ENCODE data around the gene PTPRM. TPM values are rescaled to one million over a fixed set of nuclear protein-coding genes. Genes with fewer than 3 reads are reported as not detected.

The PTPRM gene
- polyA plus RNA-seq, 3 donors, result 0.04 to 2.1 (median 0.66) TPM

GRCh38 chr18:8260319-8260718 is 693.2 kb downstream of the PTPRM start:
- no CpG with 5 or more reads among the region's 1 CpG for WGBS (ENCODE audit: insufficient coverage)
- no peaks in the 10 kb centered on the region for H3K36me3 Mint-ChIP-seq

GRCh38 chr18:8260827-8261226 is 693.7 kb downstream of the PTPRM start:
- no peaks in the 10 kb centered on the region for H3K4me1 Mint-ChIP-seq
- H3K4me3 Mint-ChIP-seq, result no peak overlapping the region

More at GRCh38 chr18:8260319-8260718, 693.2 kb downstream of the PTPRM start:
- no peaks in the 10 kb centered on the region for H3K79me2 ChIP-seq (ENCODE audit: insufficient read depth, low read length)
- DNase-seq, result no peak
- no peaks in the 10 kb centered on the region for H3K36me3 ChIP-seq (replicated peaks in 1 of 2; ENCODE audit: control insufficient read depth in 1 of 2, insufficient read depth in 2 of 2, low read length in 2 of 2)
- TF ChIP-seq, protein P1, sequence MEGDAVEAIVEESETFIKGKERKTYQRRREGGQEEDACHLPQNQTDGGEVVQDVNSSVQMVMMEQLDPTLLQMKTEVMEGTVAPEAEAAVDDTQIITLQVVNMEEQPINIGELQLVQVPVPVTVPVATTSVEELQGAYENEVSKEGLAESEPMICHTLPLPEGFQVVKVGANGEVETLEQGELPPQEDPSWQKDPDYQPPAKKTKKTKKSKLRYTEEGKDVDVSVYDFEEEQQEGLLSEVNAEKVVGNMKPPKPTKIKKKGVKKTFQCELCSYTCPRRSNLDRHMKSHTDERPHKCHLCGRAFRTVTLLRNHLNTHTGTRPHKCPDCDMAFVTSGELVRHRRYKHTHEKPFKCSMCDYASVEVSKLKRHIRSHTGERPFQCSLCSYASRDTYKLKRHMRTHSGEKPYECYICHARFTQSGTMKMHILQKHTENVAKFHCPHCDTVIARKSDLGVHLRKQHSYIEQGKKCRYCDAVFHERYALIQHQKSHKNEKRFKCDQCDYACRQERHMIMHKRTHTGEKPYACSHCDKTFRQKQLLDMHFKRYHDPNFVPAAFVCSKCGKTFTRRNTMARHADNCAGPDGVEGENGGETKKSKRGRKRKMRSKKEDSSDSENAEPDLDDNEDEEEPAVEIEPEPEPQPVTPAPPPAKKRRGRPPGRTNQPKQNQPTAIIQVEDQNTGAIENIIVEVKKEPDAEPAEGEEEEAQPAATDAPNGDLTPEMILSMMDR (IDR thresholded peaks at IDR 0.05), result no peak
- Mint-ChIP-seq H3K9me3 (peaks cover 0 to 4% (median 0%) of the 10 kb centered on the region in 7 donors), H3K27me3 (ENCODE audit: low read depth in 3 of 3) (no peaks in the 10 kb centered on the region), H3K27ac (no peak overlapping the region), H3K4me1 (no peaks in the 10 kb centered on the region), H3K4me3 (no peak overlapping the region)
- H3K4me2 ChIP-seq (replicated peaks; ENCODE audit: extremely low read depth, low read length, poor library complexity, severe bottlenecking), result no peak overlapping the region
- H3K4me1 ChIP-seq (ENCODE audit: control insufficient read depth in 1 of 2, insufficient read depth in 2 of 2, low read length in 2 of 2), result no peaks in the 10 kb centered on the region
- no peaks in the 10 kb centered on the region for H4K20me1 ChIP-seq (ENCODE audit: insufficient read depth, low read length)
- no peak overlapping the region for H3K9ac ChIP-seq (ENCODE audit: insufficient read depth, low read length, poor library complexity, severe bottlenecking)
- intact Hi-C loops (cut with micrococcal nuclease), result no loop called here
- no peak overlapping the region for H2AFZ ChIP-seq (ENCODE audit: insufficient read depth, low read depth, low read length, poor library complexity, severe bottlenecking)
- no peak overlapping the region for H3K27ac ChIP-seq (ENCODE audit: low read depth in 1 of 2, low read length in 2 of 2)
- H3K9me3 ChIP-seq (replicated peaks in 1 of 2; ENCODE audit: control insufficient read depth in 1 of 2, insufficient read depth in 1 of 2, low read length in 2 of 2), result no peaks in the 10 kb centered on the region
- no peak overlapping the region for H3K4me3 ChIP-seq (replicated peaks in 1 of 3; ENCODE audit: low read depth in 2 of 3, low read length in 3 of 3)
- H3K27me3 ChIP-seq (ENCODE audit: control insufficient read depth in 2 of 2, insufficient read depth in 2 of 2, low read length in 2 of 2), result no peaks in the 10 kb centered on the region

More at GRCh38 chr18:8260827-8261226, 693.7 kb downstream of the PTPRM start:
- Histone ChIP-seq H3K4me3 (replicated peaks in 1 of 3; ENCODE audit: low read depth in 2 of 3, low read length in 3 of 3) (no peak overlapping the region), H3K79me2 (ENCODE audit: insufficient read depth, low read length) (no peaks in the 10 kb centered on the region), H3K4me2 (replicated peaks; ENCODE audit: extremely low read depth, low read length, poor library complexity, severe bottlenecking) (no peak overlapping the region), H3K36me3 (replicated peaks in 1 of 2; ENCODE audit: control insufficient read depth in 1 of 2, insufficient read depth in 2 of 2, low read length in 2 of 2) (no peaks in the 10 kb centered on the region), H3K27ac (ENCODE audit: low read depth in 1 of 2, low read length in 2 of 2) (no peak overlapping the region), H3K9me3 (replicated peaks in 1 of 2; ENCODE audit: control insufficient read depth in 1 of 2, insufficient read depth in 1 of 2, low read length in 2 of 2) (no peaks in the 10 kb centered on the region), H4K20me1 (ENCODE audit: insufficient read depth, low read length) (no peaks in the 10 kb centered on the region), H3K27me3 (ENCODE audit: control insufficient read depth in 2 of 2, insufficient read depth in 2 of 2, low read length in 2 of 2) (no peaks in the 10 kb centered on the region), H3K9ac (ENCODE audit: insufficient read depth, low read length, poor library complexity, severe bottlenecking) (no peak overlapping the region), H2AFZ (ENCODE audit: insufficient read depth, low read depth, low read length, poor library complexity, severe bottlenecking) (no peak overlapping the region), H3K4me1 (ENCODE audit: control insufficient read depth in 1 of 2, insufficient read depth in 2 of 2, low read length in 2 of 2) (no peaks in the 10 kb centered on the region)
- WGBS (ENCODE audit: insufficient coverage), result 98% methylated on average over 6 of the region's 9 CpGs
- TF ChIP-seq, protein P1 (IDR thresholded peaks at IDR 0.05), result no peak
- no peak for DNase-seq
- Mint-ChIP-seq H3K27me3 (ENCODE audit: low read depth in 3 of 3) (peaks cover 0 to under 1% (median 0%) of the 10 kb centered on the region in 3 donors), H3K27ac (no peak overlapping the region), H3K9me3 (peaks cover 0 to 2% (median 0%) of the 10 kb centered on the region in 7 donors), H3K36me3 (no peaks in the 10 kb centered on the region)
- intact Hi-C loops (cut with micrococcal nuclease), result no loop called here
